GM12891 (cell line): ENCODE data around the gene TMEM117.

ENCODE experiments used
- PAX5 ChIP-seq: IDR thresholded peaks from 2 replicates; pipeline ENCODE4 v1.6.1; 2011; ENCODE audit warnings: low read length, moderate library complexity, mild to moderate bottlenecking; ENCODE audit not compliant: insufficient read depth, severe bottlenecking
- POLR2A ChIP-seq: IDR thresholded peaks from 2 replicates; pipeline ENCODE4 v1.6.1; 2011; ENCODE audit warnings: low read depth, low read length, control low read depth
- POLR2AphosphoS5 ChIP-seq: IDR thresholded peaks from 2 replicates; pipeline ENCODE4 v1.6.1; 2011; ENCODE audit warnings: low read depth, low read length, control low read depth
- POU2F2 ChIP-seq: IDR thresholded peaks from 2 replicates; pipeline ENCODE4 v1.6.1; 2011; ENCODE audit warnings: low read depth, mild to moderate bottlenecking, control low read depth, low read length, moderate library complexity
- SPI1 ChIP-seq: IDR thresholded peaks from 2 replicates; pipeline ENCODE4 v1.6.1; 2011; ENCODE audit warnings: low read depth, low read length, control low read depth
- TAF1 ChIP-seq: IDR thresholded peaks from 2 replicates; pipeline ENCODE4 v1.6.1; 2011; ENCODE audit warnings: low read depth, low read length, control low read depth

DNA sequence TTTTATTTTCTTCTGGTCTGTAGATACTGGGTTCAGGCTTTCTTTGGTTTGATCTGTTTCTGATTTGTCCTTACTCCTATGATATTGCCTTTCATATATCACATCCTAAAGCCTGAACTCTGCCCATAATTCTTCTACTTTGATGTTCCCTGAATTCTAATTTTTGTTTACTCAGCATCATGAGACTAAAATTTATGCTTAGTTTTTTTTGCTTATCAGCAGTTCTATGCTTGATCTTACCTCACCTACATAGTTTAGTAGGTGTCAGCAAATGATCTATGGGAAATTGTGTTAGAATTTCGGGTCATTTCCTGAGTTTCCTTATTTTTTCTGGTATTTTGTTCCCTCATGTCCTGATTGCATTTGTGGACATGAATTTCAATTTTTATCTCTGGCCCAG, 94.2 kb downstream of the TMEM117 start:
- TF ChIP-seq POLR2A (no peak), POLR2AphosphoS5 (no peak), SPI1 (no peak), TAF1 (no peak), POU2F2 (no peak), PAX5 (no peak)
